ENCODE results near the gene ZNF598.

GRCh38 chr16:1992704-1993317 lies 16.8 kb downstream of the ZNF598 start:
- TF ChIP-seq CTCF (conservative IDR thresholded peaks at IDR 0.05; ENCODE audit: low read depth, low read length) (no peak), EZH2 (IDR thresholded peaks at IDR 0.05; ENCODE audit: low read length, unreplicated experiment) (no peak), EZH2phosphoT487 (IDR thresholded peaks at IDR 0.05; ENCODE audit: borderline replicate concordance, low read length) (no peak)

Measured in PC-3 (cell line).